Panc1 (cell line): Measurements from ENCODE around the gene LRRC4B. TPM values are rescaled to one million over a fixed set of nuclear protein-coding genes. Genes with fewer than 3 reads are reported as not detected.

Source experiments
- ATAC-seq: fragments of 200-7000 bp; cut with Tn5 transposase; 2 replicates; pipeline ENCODE4 v1.9.1; 2020; ENCODE audit warnings: mild to moderate bottlenecking, moderate library complexity
- BruUV-seq: library from RNA; stranded (reverse); fragments of 400-500 nt; replicated peaks from 2 replicates; lab custom pipeline; 2021; lab: Mats Ljungman, UMichigan
- CTCF ChIA-PET: fragments of 300-600 bp; sonication (Branson Sonifier 250); formaldehyde crosslinking; loops from one replicate; lab custom pipeline; 2022; ENCODE audit warnings: antibody characterized with exemption; lab: Charles Lee
- POLR2A ChIA-PET: fragments of 300-600 bp; sonication (Branson Sonifier 250); formaldehyde crosslinking; loops from one replicate; lab custom pipeline; 2022; ENCODE audit warnings: antibody characterized with exemption; lab: Charles Lee
- DNase-seq: peaks from one replicate; pipeline ENCODE4 v3.0.0-alpha.2; 2010; ENCODE audit warnings: low read depth, low spot score
- H3K27ac ChIP-seq: 2 replicates; pipeline ENCODE4 v1.5.1; 2011; ENCODE audit warnings: mild to moderate bottlenecking, low read length, inconsistent platforms
- H3K27me3 ChIP-seq: fragments of 200-500 bp; sonication (Bioruptor generic); 2 replicates; pipeline ENCODE4 v1.6.0; 2014; ENCODE audit warnings: low read length, inconsistent platforms; ENCODE audit not compliant: control insufficient read depth, insufficient read depth
- H3K36me3 ChIP-seq: fragments of 200-500 bp; sonication (Bioruptor generic); 2 replicates; pipeline ENCODE4 v1.5.1; 2014; ENCODE audit warnings: inconsistent platforms, mild to moderate bottlenecking, low read length, moderate library complexity; ENCODE audit not compliant: control insufficient read depth, insufficient read depth
- H3K4me1 ChIP-seq: 2 replicates; pipeline ENCODE4 v1.5.1; 2011; ENCODE audit warnings: inconsistent platforms, mild to moderate bottlenecking, low read length, moderate library complexity; ENCODE audit not compliant: control insufficient read depth, insufficient read depth
- H3K4me3 ChIP-seq, 2 experiments: 2 replicates each; pipeline ENCODE4 v1.5.1; 2011 to 2012; ENCODE audit warnings: low read depth in 2 of 2, low read length in 2 of 2, mild to moderate bottlenecking in 2 of 2, inconsistent platforms in 1 of 2, moderate library complexity in 1 of 2
- H3K9me3 ChIP-seq: fragments of 200-500 bp; sonication (Bioruptor generic); 2 replicates; pipeline ENCODE4 v1.5.1; 2014; ENCODE audit warnings: low read depth, mild to moderate bottlenecking, inconsistent platforms, low read length, moderate library complexity; ENCODE audit not compliant: control insufficient read depth, insufficient read depth
- POLR2AphosphoS5 ChIP-seq: IDR thresholded peaks from 2 replicates; pipeline ENCODE4 v1.6.1; 2012; ENCODE audit warnings: mild to moderate bottlenecking, low read depth, low read length, moderate library complexity
- SIN3A ChIP-seq: IDR thresholded peaks from 2 replicates; pipeline ENCODE4 v1.6.1; 2012; ENCODE audit warnings: low read depth, mild to moderate bottlenecking, low read length, moderate library complexity, borderline replicate concordance; ENCODE audit not compliant: insufficient read depth
- TCF7L2 ChIP-seq: IDR thresholded peaks from 2 replicates; pipeline ENCODE4 v1.6.1; 2011; ENCODE audit warnings: mild to moderate bottlenecking, low read depth, low read length, inconsistent platforms
- in situ Hi-C: cut with HindIII; loops from 2 replicates; pipeline ENCODE4 v1.10.0; 2016; ENCODE audit warnings: low sequenced_read_pairs, low pct_unique_long_range_greater_than_20kb
- intact Hi-C: fragments of 100-400 bp; cut with micrococcal nuclease; formaldehyde crosslinking; loops from one replicate; pipeline ENCODE4 v1.10.0; 2022; ENCODE audit not compliant: unreplicated experiment
- total RNA-seq: library from RNA; stranded (reverse); gene quantifications from one replicate; pipeline ENCODE4 v1.2.1, GENCODE V29; 2021; ENCODE audit not compliant: unreplicated experiment
- TF ChIP-seq, protein P1 (sequence below): fragments of 450-650 bp; IDR thresholded peaks from 2 replicates; pipeline ENCODE4 v1.5.1; 2017; ENCODE audit warnings: mild to moderate bottlenecking
- TF ChIP-seq, protein P2 (sequence below), 2 experiments: IDR thresholded peaks; 2 replicates each; pipeline ENCODE4 v1.6.1; 2011 to 2012; ENCODE audit warnings: low read depth in 2 of 2, control low read depth in 1 of 2, low read length in 1 of 2, mild to moderate bottlenecking in 1 of 2, moderate library complexity in 1 of 2; ENCODE audit not compliant: insufficient read depth in 1 of 2

LRRC4B gene
- total RNA-seq, 1 experiment from 2014 or later: 0.57 TPM

DNA sequence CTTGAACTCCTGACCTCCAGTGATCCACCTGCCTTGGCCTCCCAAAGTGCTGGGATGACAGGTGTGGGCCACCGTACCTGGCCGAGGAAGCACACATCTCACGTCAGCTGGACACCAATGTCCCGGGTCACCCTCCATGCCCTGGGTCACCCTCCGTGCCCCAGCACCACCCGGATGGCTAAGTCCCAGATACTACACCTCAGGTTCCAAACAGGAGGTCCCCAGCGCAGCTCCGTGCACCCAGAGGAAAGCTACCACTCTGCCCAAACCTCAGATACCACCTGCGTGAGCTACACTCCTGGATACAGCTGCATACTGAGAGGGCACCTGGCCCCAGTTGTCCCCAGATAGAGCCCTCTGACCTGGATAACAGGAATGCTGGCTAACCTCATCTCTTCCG, 14.0 kb downstream of the LRRC4B start:
- Histone ChIP-seq H3K9me3 (no peaks in the 10 kb centered on the region), H3K27me3 (no peaks in the 10 kb centered on the region), H3K4me3 (no peak overlapping the region), H3K36me3 (no peaks in the 10 kb centered on the region), H3K27ac (no peak overlapping the region), H3K4me1 (no peaks in the 10 kb centered on the region)
- in situ Hi-C loops (no loop called here), intact Hi-C loops (no loop called here)
- ChIA-PET CTCF (interaction anchor here (0.5 to 0.6 kb wide), 2 partner anchors 106 to 150 kb away, joined by 3 read pairs; no protein-coding TSS in a partner anchor), POLR2A (no interaction called here)
- DNase-seq (no peak), ATAC-seq (no peak)
- no TSS peak for BruUV-seq
- TF ChIP-seq TCF7L2 (no peak), POLR2AphosphoS5 (no peak), SIN3A (no peak)
- TF ChIP-seq, protein P1, sequence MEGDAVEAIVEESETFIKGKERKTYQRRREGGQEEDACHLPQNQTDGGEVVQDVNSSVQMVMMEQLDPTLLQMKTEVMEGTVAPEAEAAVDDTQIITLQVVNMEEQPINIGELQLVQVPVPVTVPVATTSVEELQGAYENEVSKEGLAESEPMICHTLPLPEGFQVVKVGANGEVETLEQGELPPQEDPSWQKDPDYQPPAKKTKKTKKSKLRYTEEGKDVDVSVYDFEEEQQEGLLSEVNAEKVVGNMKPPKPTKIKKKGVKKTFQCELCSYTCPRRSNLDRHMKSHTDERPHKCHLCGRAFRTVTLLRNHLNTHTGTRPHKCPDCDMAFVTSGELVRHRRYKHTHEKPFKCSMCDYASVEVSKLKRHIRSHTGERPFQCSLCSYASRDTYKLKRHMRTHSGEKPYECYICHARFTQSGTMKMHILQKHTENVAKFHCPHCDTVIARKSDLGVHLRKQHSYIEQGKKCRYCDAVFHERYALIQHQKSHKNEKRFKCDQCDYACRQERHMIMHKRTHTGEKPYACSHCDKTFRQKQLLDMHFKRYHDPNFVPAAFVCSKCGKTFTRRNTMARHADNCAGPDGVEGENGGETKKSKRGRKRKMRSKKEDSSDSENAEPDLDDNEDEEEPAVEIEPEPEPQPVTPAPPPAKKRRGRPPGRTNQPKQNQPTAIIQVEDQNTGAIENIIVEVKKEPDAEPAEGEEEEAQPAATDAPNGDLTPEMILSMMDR: no peak
- TF ChIP-seq, protein P2, sequence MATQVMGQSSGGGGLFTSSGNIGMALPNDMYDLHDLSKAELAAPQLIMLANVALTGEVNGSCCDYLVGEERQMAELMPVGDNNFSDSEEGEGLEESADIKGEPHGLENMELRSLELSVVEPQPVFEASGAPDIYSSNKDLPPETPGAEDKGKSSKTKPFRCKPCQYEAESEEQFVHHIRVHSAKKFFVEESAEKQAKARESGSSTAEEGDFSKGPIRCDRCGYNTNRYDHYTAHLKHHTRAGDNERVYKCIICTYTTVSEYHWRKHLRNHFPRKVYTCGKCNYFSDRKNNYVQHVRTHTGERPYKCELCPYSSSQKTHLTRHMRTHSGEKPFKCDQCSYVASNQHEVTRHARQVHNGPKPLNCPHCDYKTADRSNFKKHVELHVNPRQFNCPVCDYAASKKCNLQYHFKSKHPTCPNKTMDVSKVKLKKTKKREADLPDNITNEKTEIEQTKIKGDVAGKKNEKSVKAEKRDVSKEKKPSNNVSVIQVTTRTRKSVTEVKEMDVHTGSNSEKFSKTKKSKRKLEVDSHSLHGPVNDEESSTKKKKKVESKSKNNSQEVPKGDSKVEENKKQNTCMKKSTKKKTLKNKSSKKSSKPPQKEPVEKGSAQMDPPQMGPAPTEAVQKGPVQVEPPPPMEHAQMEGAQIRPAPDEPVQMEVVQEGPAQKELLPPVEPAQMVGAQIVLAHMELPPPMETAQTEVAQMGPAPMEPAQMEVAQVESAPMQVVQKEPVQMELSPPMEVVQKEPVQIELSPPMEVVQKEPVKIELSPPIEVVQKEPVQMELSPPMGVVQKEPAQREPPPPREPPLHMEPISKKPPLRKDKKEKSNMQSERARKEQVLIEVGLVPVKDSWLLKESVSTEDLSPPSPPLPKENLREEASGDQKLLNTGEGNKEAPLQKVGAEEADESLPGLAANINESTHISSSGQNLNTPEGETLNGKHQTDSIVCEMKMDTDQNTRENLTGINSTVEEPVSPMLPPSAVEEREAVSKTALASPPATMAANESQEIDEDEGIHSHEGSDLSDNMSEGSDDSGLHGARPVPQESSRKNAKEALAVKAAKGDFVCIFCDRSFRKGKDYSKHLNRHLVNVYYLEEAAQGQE (IDR thresholded peaks at IDR 0.05; ENCODE audit: insufficient read depth in 1 of 2, low read depth in 2 of 2, low read length in 1 of 2): no peak

DNA sequence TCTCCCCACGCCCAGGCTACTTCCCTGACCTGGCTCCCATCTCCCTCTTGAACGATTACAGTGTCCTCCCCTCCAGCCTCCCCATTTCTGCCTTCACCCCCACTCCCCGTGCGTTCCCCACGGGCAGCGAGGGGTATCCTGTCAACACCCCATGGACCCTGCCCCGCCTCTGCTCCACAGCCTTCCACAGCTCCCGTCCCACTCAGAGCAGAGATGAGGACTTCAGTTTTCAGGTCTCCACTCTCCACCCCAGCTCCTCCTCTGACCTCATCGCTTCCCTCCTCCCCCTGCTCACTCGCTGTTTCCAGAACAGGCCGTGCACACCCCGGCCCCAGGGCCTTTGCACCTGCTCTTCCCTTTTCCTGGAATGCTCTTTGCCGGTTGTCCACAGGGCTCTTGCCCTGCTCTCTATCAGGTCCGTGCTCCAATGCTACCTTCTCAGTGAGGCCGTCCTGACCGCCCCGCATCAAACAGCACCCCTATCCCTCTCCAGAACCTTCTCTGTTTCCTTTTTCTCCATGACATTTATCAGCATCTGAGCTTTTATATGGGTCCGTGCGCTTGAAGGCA, 15.0 kb downstream of the LRRC4B start:
- POLR2A ChIA-PET: no interaction called here
- BruUV-seq: no TSS peak
- H3K36me3 ChIP-seq: no peaks in the 10 kb centered on the region
- ATAC-seq (no peak), DNase-seq (no peak)
- no peaks in the 10 kb centered on the region for H3K4me1 ChIP-seq
- H3K27ac ChIP-seq: no peak overlapping the region
- TF ChIP-seq TCF7L2: no peak
- TF ChIP-seq, protein P2 (IDR thresholded peaks at IDR 0.05; ENCODE audit: insufficient read depth in 1 of 2, low read depth in 2 of 2, low read length in 1 of 2): no peak
- TF ChIP-seq, protein P1: no peak
- no peak for TF ChIP-seq SIN3A
- no peak for TF ChIP-seq POLR2AphosphoS5
- H3K4me3 ChIP-seq: no peak overlapping the region
- H3K9me3 ChIP-seq: no peaks in the 10 kb centered on the region
- intact Hi-C loops (no loop called here), in situ Hi-C loops (no loop called here)
- CTCF ChIA-PET: no interaction called here
- no peaks in the 10 kb centered on the region for H3K27me3 ChIP-seq
